Spleen (tissue), 7 donors: ENCODE measurements around the gene CLCF1.

ENCODE experiments used
- POLR2AphosphoS5 ChIP-seq, 3 donors: sonication (generic); formaldehyde crosslinking; IDR thresholded peaks; one replicate each; pipeline ENCODE4 v1.5.1; 2017; ENCODE audit warnings: antibody characterized with exemption in 3 of 3
- TF ChIP-seq, protein P1 (sequence below), 11 experiments: fragments of 200-600 bp in 7 of 11; fragments of 450-650 bp in 4 of 11; sonication (generic) in 4 of 11; IDR thresholded peaks in 8 of 11; conservative IDR thresholded peaks in 3 of 11; 1 replicate in 7 of 11; 2 replicates in 4 of 11; pipeline versions ENCODE4 v1.4.0 to v1.8.0; 2016 to 2021; ENCODE audit warnings: antibody characterized with exemption in 11 of 11, inconsistent platforms in 4 of 11, mild to moderate bottlenecking in 1 of 11
- donor health status: DM: no; HTN: no; CAD: no; lungs with moderate emphysema.
- donor health status: DM: no; HTN: no; CAD: no.
- donor health status: DM: no; HTN: no; CAD: no.

GRCh38 chr11:67320691-67321090, 52.7 kb downstream of the CLCF1 start:
- TF ChIP-seq, protein P1, sequence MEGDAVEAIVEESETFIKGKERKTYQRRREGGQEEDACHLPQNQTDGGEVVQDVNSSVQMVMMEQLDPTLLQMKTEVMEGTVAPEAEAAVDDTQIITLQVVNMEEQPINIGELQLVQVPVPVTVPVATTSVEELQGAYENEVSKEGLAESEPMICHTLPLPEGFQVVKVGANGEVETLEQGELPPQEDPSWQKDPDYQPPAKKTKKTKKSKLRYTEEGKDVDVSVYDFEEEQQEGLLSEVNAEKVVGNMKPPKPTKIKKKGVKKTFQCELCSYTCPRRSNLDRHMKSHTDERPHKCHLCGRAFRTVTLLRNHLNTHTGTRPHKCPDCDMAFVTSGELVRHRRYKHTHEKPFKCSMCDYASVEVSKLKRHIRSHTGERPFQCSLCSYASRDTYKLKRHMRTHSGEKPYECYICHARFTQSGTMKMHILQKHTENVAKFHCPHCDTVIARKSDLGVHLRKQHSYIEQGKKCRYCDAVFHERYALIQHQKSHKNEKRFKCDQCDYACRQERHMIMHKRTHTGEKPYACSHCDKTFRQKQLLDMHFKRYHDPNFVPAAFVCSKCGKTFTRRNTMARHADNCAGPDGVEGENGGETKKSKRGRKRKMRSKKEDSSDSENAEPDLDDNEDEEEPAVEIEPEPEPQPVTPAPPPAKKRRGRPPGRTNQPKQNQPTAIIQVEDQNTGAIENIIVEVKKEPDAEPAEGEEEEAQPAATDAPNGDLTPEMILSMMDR (IDR thresholded peaks at IDR 0.05 in 8 of 11, conservative IDR thresholded peaks at IDR 0.05 in 3 of 11): no peak
- peak in 1 of 3 donors; percentile 25 for TF ChIP-seq POLR2AphosphoS5 (IDR thresholded peaks at IDR 0.05)
